HepG2 (cell line): ENCODE data around the gene ERBB3. TPM values are rescaled to one million over a fixed set of nuclear protein-coding genes. Genes with fewer than 3 reads are reported as not detected.
A peak's percentile ranks its signal among the peaks of the same experiment; 100 is the strongest.

Experiments used
- BCL3 ChIP-seq: sonication (generic); formaldehyde crosslinking; IDR thresholded peaks from 2 replicates; pipeline ENCODE4 v1.5.1; 2020; ENCODE audit warnings: mild to moderate bottlenecking, missing genetic modification reagents, moderate library complexity
- FOXJ3 ChIP-seq: sonication (generic); formaldehyde crosslinking; IDR thresholded peaks from 2 replicates; pipeline ENCODE4 v1.4.0; 2020; ENCODE audit warnings: missing genetic modification reagents, mild to moderate bottlenecking, borderline replicate concordance
- GLI4 ChIP-seq: sonication (generic); formaldehyde crosslinking; IDR thresholded peaks from 2 replicates; pipeline ENCODE4 v1.5.1; 2020; ENCODE audit warnings: missing genetic modification reagents, mild to moderate bottlenecking, moderate library complexity, borderline replicate concordance
- HINFP ChIP-seq: sonication (generic); formaldehyde crosslinking; IDR thresholded peaks from 2 replicates; pipeline ENCODE4 v1.4.0; 2020; ENCODE audit warnings: low read depth, mild to moderate bottlenecking, missing genetic modification reagents
- HOMEZ ChIP-seq: IDR thresholded peaks from 2 replicates; pipeline ENCODE4 v1.6.1; 2016; ENCODE audit warnings: low read depth
- NR2F6 ChIP-seq, 2 experiments: IDR thresholded peaks; 2 replicates each; pipeline ENCODE4 v1.6.1; 2016; ENCODE audit warnings: antibody characterized with exemption in 1 of 2, mild to moderate bottlenecking in 1 of 2
- NR3C1 ChIP-seq: sonication (generic); formaldehyde crosslinking; IDR thresholded peaks from 2 replicates; pipeline ENCODE4 v1.4.0; 2020; ENCODE audit warnings: missing genetic modification reagents
- RAD51 ChIP-seq: fragments of 450-650 bp; IDR thresholded peaks from 2 replicates; pipeline ENCODE4 v1.6.1; 2016; ENCODE audit warnings: borderline replicate concordance
- TBL1XR1 ChIP-seq: fragments of 150-350 bp; IDR thresholded peaks from 2 replicates; pipeline ENCODE4 v1.6.1; 2014; ENCODE audit warnings: borderline replicate concordance, low read length; ENCODE audit not compliant: partially characterized antibody
- TRIM24 ChIP-seq: sonication (generic); formaldehyde crosslinking; IDR thresholded peaks from 2 replicates; pipeline ENCODE4 v1.8.0; 2022; ENCODE audit warnings: mild to moderate bottlenecking, missing genetic modification reagents
- ZBED4 ChIP-seq: sonication (generic); formaldehyde crosslinking; IDR thresholded peaks from 2 replicates; pipeline ENCODE4 v1.4.0; 2020; ENCODE audit warnings: missing genetic modification reagents, borderline replicate concordance
- ZMAT5 ChIP-seq: sonication (generic); formaldehyde crosslinking; IDR thresholded peaks from 2 replicates; pipeline ENCODE4 v1.5.0; 2020; ENCODE audit warnings: mild to moderate bottlenecking, low read depth, missing genetic modification reagents, borderline replicate concordance
- ZNF205 ChIP-seq: IDR thresholded peaks from 2 replicates; pipeline ENCODE4 v1.6.1; 2018; ENCODE audit warnings: missing biosample characterization, missing genetic modification reagents
- ZNF253 ChIP-seq: sonication (generic); formaldehyde crosslinking; IDR thresholded peaks from 2 replicates; pipeline ENCODE4 v1.8.0; 2022; ENCODE audit warnings: mild to moderate bottlenecking, missing genetic modification reagents, borderline replicate concordance
- ZNF543 ChIP-seq: sonication (generic); formaldehyde crosslinking; IDR thresholded peaks from 2 replicates; pipeline ENCODE4 v1.4.0; 2020; ENCODE audit warnings: mild to moderate bottlenecking, missing genetic modification reagents
- ZNF670 ChIP-seq: sonication (generic); formaldehyde crosslinking; IDR thresholded peaks from 2 replicates; pipeline ENCODE4 v1.8.0; 2022; ENCODE audit warnings: mild to moderate bottlenecking, missing genetic modification reagents, borderline replicate concordance
- polyA plus RNA-seq, 8 experiments: library from polyadenylated mRNA; depleted of rRNA in 3 of 8; stranded (reverse) in 7 of 8; unstranded in 1 of 8; fragments of >200 nt; fragmentation: Illumina TruSeq in 4 of 8; extraction: Trizol in 4 of 8; gene quantifications; 2 replicates each; pipeline versions ENCODE4 v1.2.1 to v1.2.3, GENCODE V29; 2011 to 2016; ENCODE audit warnings: low read depth in 4 of 8, missing spikeins in 1 of 8, mixed read lengths in 1 of 8; ENCODE audit not compliant: insufficient read depth in 1 of 8
- total RNA-seq, 5 experiments: library from RNA; depleted of rRNA; stranded (reverse); fragments of >200 nt; fragmentation: Illumina TruSeq; extraction: Trizol; gene quantifications; 2 replicates each; pipeline ENCODE4 v1.2.3, GENCODE V29; 2016; ENCODE audit warnings: low read depth in 1 of 5

The ERBB3 gene
- total and polyA plus RNA-seq, 2 of the 13 experiments (the other 11 are each of a cell fraction or from before 2014, with no cell fraction given): 93.6 to 358 TPM

- no peak for TF ChIP-seq ZMAT5
- TF ChIP-seq TRIM24 (CRISPR knock-in tag): peak; percentile 94
- TF ChIP-seq RAD51: peak; percentile 40; the same call in 1 of the 2 replicates
- TF ChIP-seq ZNF253 (CRISPR knock-in tag): no peak
- no peak for TF ChIP-seq NR3C1 (CRISPR knock-in tag)
- TF ChIP-seq ZNF205 (CRISPR knock-in tag): peak; percentile 98
- peak; percentile 93 for TF ChIP-seq HINFP (CRISPR knock-in tag)
- TF ChIP-seq TBL1XR1: peak; percentile 90
- TF ChIP-seq ZNF670 (CRISPR knock-in tag): peak; percentile 70; the same call in 1 of the 2 replicates
- TF ChIP-seq HOMEZ: peak; percentile 88
- peak; percentile 97 for TF ChIP-seq ZNF543 (CRISPR knock-in tag)
- peak; percentile 76; the same call in 1 of the 2 replicates for TF ChIP-seq BCL3 (CRISPR knock-in tag)
- TF ChIP-seq ZBED4 (CRISPR knock-in tag): peak; percentile 94
- TF ChIP-seq GLI4 (CRISPR knock-in tag): no peak
- peak; percentile 89 for TF ChIP-seq FOXJ3 (CRISPR knock-in tag)
- TF ChIP-seq NR2F6 (IDR thresholded peaks at IDR 0.05): peak; percentile 94
- peak; percentile 98 for TF ChIP-seq NR2F6 (CRISPR knock-in tag; IDR thresholded peaks at IDR 0.05)
Observed at GRCh38 chr12:56081393-56082347, 1.7 kb downstream of the ERBB3 start (continued).
